GM23248 (cell line): ENCODE measurements around the gene CACNA1C.

ENCODE experiments used
- EZH2 ChIP-seq: fragments of 200-600 bp; sonication (generic); IDR thresholded peaks from 2 replicates; pipeline ENCODE4 v1.6.1; 2018; ENCODE audit warnings: antibody characterized with exemption, mild to moderate bottlenecking; ENCODE audit not compliant: insufficient read depth, poor library complexity, severe bottlenecking
- EZH2phosphoT487 ChIP-seq: fragments of 200-600 bp; sonication (generic); IDR thresholded peaks from 2 replicates; pipeline ENCODE4 v1.6.1; 2018; ENCODE audit warnings: antibody characterized with exemption, moderate library complexity, mild to moderate bottlenecking, low read depth; ENCODE audit not compliant: insufficient read depth

DNA sequence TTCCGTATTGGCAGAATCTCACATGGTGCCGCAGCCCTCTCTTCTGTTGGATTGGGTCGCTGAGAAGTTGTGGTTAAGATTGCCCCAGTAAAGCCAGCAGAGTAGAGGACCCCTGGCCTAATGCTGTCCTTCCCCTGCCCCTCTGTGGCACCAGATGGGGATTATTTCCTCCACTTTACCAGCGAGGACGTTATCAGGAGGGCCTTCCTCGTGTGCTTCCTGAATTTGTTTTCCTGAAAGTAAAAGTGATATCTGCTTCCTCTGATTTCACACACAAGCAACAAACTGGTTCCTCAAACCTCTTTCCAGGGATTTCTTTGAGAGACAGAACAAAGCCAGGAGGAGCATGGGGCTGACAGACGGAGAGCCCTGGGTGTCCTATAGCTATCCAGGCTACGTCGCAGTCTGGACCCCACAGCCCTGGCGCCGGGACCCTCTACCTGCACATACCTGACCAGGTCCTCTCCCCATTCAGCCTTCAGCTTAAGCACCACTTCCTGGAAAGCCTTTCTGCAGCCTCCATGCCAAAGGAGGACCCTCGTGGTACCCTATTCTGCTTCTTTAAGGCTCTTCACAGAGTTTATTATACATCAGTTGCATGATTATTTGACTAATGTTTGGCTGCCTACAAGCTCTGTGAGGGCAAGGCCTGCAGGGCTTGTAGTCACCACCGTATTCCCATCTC is 427.2 kb downstream of the CACNA1C start:
- TF ChIP-seq EZH2 (no peak), EZH2phosphoT487 (no peak)
